Fibroblast of peridontal ligament (primary cell): ENCODE data around the gene GAS2L3.
"Not testable (repeated sequence)": the region's sequence is repeated elsewhere in the genome, so short reads cannot be mapped to it uniquely, and the experiment has no call there.

Experiments used
- DNase-seq: peaks from one replicate; pipeline ENCODE4 v3.0.0-alpha.2; 2010; ENCODE audit errors: extremely low read depth

Gene GAS2L3

GRCh38 chr12:100574187-100575074 is 947 bp downstream of the GAS2L3 start:
- peak; percentile 42 for DNase-seq

GRCh38 chr12:100576331-100577036 is 3.0 kb downstream of the GAS2L3 start:
- peak; percentile 92 for DNase-seq

GRCh38 chr12:100578923-100579322 is 5.4 kb downstream of the GAS2L3 start:
- DNase-seq, result no peak

- no peak for DNase-seq
These were observed 6.4 kb downstream of the GAS2L3 start for GRCh38 chr12:100579844-100580243.

GRCh38 chr12:100584256-100584655 is 10.8 kb downstream of the GAS2L3 start:
- no peak for DNase-seq

GRCh38 chr12:100591979-100592378 is 18.5 kb downstream of the GAS2L3 start:
- no peak for DNase-seq

GRCh38 chr12:100593490-100593889 is 20.0 kb downstream of the GAS2L3 start:
- peak; percentile 58 for DNase-seq

- no peak for DNase-seq
These were observed 28.1 kb downstream of the GAS2L3 start for GRCh38 chr12:100601626-100602025.

GRCh38 chr12:100602997-100603396 is 29.5 kb downstream of the GAS2L3 start:
- DNase-seq, result not testable (repeated sequence)

- DNase-seq, result no peak
These were observed 35.3 kb downstream of the GAS2L3 start for GRCh38 chr12:100608776-100609175.

GRCh38 chr12:100610666-100611430 is 37.4 kb downstream of the GAS2L3 start:
- no peak for DNase-seq

GRCh38 chr12:100612606-100613005 is 39.1 kb downstream of the GAS2L3 start:
- DNase-seq, result no peak

- DNase-seq, result no peak
These were observed 51.1 kb downstream of the GAS2L3 start for GRCh38 chr12:100624571-100624970.

- DNase-seq, result no peak
These were observed 59.0 kb downstream of the GAS2L3 start for GRCh38 chr12:100632445-100632892.

GRCh38 chr12:100633082-100633785 is 59.8 kb downstream of the GAS2L3 start:
- DNase-seq, result not testable (repeated sequence)

- no peak for DNase-seq
These were observed 69.8 kb downstream of the GAS2L3 start for GRCh38 chr12:100643246-100643645.

GRCh38 chr12:100646896-100647295 is 73.4 kb downstream of the GAS2L3 start:
- DNase-seq, result no peak

GRCh38 chr12:100651108-100651507 is 77.6 kb downstream of the GAS2L3 start:
- DNase-seq, result no peak

GRCh38 chr12:100651694-100652093 is 78.2 kb downstream of the GAS2L3 start:
- DNase-seq, result no peak

- DNase-seq, result no peak
These were observed 79.0 kb downstream of the GAS2L3 start for GRCh38 chr12:100652488-100652887.

- no peak for DNase-seq
These were observed 82.7 kb downstream of the GAS2L3 start for GRCh38 chr12:100656141-100656540.
